SKM-1 treated with dmso at 0.1 percent for 144 hours (cell line): ENCODE results near the gene ADCY10.
A peak's percentile ranks its signal among the peaks of the same experiment; 100 is the strongest.
"Not testable (repeated sequence)": the region's sequence is repeated elsewhere in the genome, so short reads cannot be mapped to it uniquely, and the experiment has no call there.

ENCODE experiments used
- DNase-seq: peaks from one replicate; lab custom pipeline; 2025; ENCODE audit not compliant: unreplicated experiment; lab: John Stamatoyannopoulos, UW

The ADCY10 gene

GRCh38 chr1:167815650-167816049 lies 98.3 kb downstream of the ADCY10 start:
- DNase-seq = no peak

- DNase-seq = no peak
These were observed 101.0 kb downstream of the ADCY10 start for GRCh38 chr1:167812972-167813371.

GRCh38 chr1:167808690-167809089 lies 105.2 kb downstream of the ADCY10 start:
- DNase-seq = no peak

DNA sequence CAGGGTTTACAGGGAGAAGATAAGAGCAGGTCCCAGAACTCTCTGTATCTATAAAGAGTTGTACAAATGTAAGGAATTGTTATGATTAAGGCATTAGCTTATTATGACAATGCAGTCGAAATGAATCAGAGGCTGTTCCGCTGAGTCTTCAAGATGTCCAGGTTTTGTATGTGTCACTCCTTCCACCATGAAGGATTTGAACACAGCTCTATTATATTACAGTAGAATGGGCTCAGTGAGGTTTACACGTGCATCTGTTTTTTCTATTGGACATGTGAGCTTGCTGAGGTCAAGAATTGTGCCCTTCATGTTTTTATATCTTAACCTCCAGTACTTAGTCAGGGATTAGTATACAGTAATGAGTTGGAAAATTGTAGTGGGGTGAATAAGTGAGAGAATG lies 105.8 kb downstream of the ADCY10 start:
- DNase-seq = no peak

DNA sequence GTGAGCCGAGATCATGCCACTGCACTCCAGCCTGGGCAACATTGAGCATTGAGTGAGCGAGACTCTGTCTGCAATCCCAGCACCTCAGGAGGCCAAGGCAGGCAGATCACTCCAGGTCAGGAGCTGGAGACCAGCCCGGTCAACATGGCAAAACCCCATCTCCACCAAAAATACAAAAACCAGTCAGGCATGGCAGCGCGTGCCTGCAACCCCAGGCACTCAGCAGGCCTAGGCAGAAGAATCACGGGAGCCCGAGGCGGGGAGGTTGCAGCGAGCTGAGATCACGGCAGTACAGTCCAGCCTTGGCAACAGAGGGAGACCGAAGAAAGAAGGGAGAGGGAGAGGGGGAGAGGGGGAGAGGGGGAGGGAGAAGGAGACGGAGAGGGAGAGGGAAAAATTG lies 107.3 kb downstream of the ADCY10 start:
- not testable (repeated sequence) for DNase-seq

DNA sequence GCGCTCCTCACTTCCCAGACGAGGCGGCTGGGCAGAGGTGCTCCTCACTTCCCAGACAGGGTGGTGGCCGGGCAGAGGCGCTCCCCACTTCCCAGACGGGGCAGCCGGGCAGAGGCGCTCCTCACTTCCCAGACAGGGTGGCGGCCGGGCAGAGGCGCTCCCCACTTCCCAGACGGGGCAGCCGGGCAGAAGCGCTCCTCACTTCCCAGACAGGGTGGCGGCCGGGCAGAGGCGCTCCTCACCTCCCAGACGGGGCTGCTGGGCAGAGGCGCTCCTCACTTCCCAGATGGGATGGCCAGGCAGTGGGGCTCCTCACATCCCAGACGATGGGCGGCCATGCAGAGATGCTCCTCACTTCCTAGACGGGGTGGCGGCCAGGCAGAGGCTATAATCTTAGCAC lies 107.7 kb downstream of the ADCY10 start:
- not testable (repeated sequence) for DNase-seq

- no peak for DNase-seq
These were observed 108.8 kb downstream of the ADCY10 start for GRCh38 chr1:167805041-167805556.

- peak; percentile 97 for DNase-seq
These were observed 110.4 kb downstream of the ADCY10 start for GRCh38 chr1:167803358-167804207.

DNA sequence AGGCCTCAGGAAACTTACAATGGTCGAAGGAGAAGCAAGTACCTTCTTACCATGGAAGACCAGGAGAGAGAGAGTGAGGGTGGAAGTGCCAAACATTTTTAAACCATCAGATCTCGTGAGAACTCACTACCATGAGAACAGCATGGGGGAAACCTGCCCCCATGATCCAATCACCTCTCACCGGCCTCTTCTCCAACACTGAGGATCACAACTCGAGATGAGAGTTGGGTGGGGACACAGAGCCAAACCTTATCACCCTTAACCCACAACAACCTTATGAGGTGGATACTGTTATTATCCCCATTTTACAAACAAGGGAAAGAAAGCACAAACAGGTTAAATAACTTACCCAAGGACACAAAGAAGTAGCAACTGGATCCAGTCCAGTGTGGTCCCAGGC lies 111.7 kb downstream of the ADCY10 start:
- no peak for DNase-seq

- no peak for DNase-seq
These were observed 113.7 kb downstream of the ADCY10 start for GRCh38 chr1:167800251-167800650.

DNA sequence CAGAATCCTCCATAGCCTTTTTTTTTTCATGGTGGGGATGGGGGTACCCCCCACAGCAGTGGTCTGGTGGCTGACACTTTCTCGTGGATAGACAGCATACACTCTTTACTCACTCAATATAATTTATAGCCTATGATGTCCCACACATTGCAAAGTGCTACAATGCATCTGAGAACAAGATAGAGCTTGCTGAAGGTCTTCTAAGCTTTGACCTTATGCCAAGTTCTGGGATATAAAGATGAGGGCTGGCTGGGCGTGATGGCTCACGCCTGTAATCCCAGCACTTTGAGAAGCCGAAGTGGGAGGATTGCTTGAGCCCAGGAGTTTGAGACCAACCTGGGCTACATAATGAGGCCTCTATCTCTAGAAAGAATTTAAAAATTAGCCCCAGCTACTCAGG lies 114.2 kb downstream of the ADCY10 start:
- no peak for DNase-seq

- DNase-seq = no peak
These were observed 115.0 kb downstream of the ADCY10 start for GRCh38 chr1:167798952-167799351.

GRCh38 chr1:167797015-167797414 lies 116.9 kb downstream of the ADCY10 start:
- no peak for DNase-seq

DNA sequence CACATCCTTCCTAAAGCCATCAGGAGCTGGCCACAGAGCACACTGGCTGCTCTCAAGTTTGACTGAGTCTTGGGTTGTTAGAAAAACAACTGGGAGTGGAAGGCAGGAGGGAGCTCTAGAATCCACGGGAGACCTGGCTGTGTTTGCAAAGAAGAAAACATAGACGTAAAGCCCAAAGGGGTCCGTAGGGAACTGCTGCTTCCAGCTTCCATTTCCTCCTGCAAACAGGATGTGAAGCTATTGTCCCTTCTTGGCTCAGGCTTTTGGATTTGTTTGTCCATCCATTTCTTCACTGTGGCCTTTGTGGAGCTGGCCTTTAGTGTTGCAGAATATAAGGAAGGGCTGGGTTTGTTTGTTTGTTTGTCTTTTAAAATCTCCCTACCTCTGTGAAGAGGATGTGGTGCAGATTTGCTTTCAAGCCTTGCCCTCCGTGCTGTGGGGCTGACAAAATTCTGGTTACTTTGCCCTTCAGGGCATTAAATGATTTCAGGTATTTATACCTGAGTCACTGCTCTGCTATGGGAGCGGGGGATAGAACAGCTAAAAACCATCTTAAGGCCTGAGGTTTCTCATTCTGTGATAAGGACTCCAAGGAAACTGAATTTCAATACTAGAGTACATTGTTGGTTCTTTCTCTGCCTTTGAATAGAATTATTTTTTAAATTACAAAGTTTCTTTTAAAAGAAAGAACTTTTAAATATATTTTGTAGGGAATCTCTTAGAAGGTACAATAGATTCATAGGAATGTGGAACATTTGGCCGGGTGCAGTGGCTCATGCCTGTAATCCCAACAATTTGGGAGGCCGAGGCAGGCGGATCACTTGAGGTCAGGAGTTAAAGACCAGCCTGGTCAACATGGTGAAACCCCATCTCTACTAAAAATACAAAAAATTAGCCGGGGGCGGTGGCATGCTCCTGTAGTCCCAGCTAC lies 117.9 kb downstream of the ADCY10 start:
- no peak for DNase-seq

- no peak for DNase-seq
These were observed 119.9 kb downstream of the ADCY10 start for GRCh38 chr1:167794043-167794442.

DNA sequence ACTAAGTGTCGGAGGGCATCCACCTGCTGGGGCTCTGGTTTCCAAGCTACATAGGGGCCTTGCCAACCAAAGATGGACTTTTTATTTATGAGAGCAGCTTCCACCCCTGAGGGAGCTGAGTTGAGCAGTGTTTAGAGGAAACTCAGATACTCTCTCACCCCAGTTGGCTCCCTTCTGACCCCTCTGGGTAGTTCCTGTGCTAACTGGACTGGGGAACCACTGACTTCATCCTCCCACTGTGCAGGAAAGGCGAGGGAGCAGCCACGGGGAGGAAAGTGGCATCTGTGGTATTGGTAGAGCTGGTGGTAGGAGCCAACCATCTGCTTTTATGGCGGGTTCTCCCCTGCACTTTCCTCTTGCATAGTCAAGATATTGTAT lies 121.8 kb downstream of the ADCY10 start:
- DNase-seq = peak; percentile 14

DNA sequence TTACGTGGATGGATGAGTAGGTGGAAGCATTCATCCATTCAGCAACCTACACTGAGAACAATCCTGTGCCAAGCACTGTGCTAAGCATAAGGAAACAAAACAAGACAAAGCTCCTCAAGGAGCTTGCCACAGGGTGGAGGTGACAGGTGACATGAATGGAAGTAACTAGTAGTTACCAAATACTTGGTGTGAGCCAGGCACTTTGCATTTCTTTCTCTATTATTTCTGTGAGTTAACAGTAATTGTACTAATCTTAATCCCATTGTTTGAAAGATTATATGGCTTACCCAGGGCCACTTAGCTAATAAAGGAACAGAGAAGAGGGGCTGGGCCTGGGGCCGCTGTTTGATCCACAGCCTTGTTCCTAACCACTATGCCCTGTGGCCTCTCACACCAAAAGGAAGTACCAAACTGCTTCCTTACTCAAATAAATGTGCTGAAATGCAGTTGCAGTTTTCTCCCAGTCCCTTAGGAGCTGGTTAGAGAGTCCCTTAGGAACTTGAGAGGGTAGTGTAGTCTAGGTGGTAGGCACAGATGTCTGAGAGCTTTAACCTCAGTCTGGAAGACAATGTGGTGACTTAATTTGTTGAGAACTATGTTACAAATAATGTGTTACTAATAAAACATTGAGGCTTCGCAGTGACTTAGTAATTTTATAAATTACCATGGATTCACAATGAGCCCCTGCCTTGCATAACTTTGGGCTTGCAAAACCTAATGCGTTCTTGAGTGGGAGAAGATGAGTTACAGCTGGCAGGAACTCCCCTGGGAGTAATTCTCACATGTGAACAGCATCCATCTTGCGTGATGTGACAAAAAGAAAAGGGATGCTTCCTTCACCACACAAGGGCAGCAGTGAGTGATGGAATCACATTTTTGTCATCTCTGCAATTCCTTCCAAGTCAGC lies 122.4 kb downstream of the ADCY10 start:
- DNase-seq = peak; percentile 54

- no peak for DNase-seq
These were observed 123.8 kb downstream of the ADCY10 start for GRCh38 chr1:167790117-167790516.

DNA sequence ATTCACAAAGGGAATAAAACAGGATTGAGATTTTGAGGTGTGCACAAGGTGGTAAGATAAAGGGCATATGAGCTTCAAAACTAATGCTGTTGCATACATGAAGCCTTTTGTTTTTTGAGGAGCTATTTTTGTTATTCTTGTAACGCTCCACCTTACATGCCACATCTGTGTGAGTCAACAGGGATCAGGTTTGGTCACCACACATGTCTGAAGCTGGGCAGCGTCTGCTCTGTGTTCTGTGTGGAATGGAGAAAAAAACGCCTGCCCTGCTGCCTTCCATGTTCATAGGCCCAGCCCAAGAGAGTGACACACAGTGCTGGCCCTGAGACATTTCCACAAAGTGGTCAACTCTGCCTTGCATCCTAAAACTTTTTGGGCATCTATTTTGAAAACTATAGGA lies 124.4 kb downstream of the ADCY10 start:
- DNase-seq = no peak

DNA sequence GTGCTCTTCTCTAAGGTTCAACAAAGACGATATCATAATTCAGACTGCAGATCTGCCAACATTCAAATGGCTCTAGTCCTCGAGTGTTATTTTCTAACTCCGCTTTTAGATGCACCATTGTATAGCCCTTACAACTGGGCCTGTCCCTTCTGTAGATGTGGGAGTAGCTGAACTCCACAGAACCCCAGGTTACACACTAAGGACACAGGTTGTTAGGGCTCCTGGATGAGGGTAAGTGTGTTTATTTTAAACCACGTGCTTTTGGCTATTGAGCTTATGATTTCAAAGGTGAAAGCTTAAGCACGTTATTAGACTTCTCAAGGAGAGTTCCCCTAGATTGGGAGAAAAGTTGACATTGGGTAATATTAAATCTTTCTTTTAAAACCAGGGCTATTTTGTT lies 127.4 kb downstream of the ADCY10 start:
- no peak for DNase-seq
